ENCODE data around the gene IL15RA.

- TF ChIP-seq, protein P1, sequence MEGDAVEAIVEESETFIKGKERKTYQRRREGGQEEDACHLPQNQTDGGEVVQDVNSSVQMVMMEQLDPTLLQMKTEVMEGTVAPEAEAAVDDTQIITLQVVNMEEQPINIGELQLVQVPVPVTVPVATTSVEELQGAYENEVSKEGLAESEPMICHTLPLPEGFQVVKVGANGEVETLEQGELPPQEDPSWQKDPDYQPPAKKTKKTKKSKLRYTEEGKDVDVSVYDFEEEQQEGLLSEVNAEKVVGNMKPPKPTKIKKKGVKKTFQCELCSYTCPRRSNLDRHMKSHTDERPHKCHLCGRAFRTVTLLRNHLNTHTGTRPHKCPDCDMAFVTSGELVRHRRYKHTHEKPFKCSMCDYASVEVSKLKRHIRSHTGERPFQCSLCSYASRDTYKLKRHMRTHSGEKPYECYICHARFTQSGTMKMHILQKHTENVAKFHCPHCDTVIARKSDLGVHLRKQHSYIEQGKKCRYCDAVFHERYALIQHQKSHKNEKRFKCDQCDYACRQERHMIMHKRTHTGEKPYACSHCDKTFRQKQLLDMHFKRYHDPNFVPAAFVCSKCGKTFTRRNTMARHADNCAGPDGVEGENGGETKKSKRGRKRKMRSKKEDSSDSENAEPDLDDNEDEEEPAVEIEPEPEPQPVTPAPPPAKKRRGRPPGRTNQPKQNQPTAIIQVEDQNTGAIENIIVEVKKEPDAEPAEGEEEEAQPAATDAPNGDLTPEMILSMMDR (IDR thresholded peaks at IDR 0.05): no peak
- TF ChIP-seq EZH2 (IDR thresholded peaks at IDR 0.05): no peak
- no peak for TF ChIP-seq EZH2phosphoT487 (IDR thresholded peaks at IDR 0.05)
Measured at GRCh38 chr10:6005856-6006395, 28.6 kb upstream of the IL15RA start.

Measured in neural progenitor cell (in vitro differentiated cells).